RWPE2 (cell line): Measurements from ENCODE around the gene PRR36.

Source experiments
- ATAC-seq: fragments of 200-7000 bp; cut with Tn5 transposase; 3 replicates; pipeline ENCODE4 v1.9.1; 2021; ENCODE audit warnings: low read depth
- DNase-seq: peaks from one replicate; pipeline ENCODE4 v3.0.0-alpha.2; 2020; ENCODE audit warnings: low spot score
- H3K27ac ChIP-seq: fragments of 450-650 bp; 2 replicates; pipeline ENCODE4 v1.5.1; 2017; ENCODE audit warnings: mild to moderate bottlenecking; ENCODE audit not compliant: poor library complexity, severe bottlenecking
- H3K27me3 ChIP-seq: fragments of 250-450 bp; sonication (Bioruptor Pico); 2 replicates; pipeline ENCODE4 v1.5.1; 2021; ENCODE audit warnings: mild to moderate bottlenecking, moderate library complexity; ENCODE audit not compliant: insufficient read depth, poor library complexity, severe bottlenecking
- H3K36me3 ChIP-seq: fragments of 250-450 bp; sonication (Bioruptor Pico); 2 replicates; pipeline ENCODE4 v1.5.1; 2020; ENCODE audit warnings: low read depth, mild to moderate bottlenecking, moderate library complexity
- H3K4me1 ChIP-seq: fragments of 250-450 bp; sonication (Bioruptor Pico); 2 replicates; pipeline ENCODE4 v1.5.1; 2021; ENCODE audit warnings: mild to moderate bottlenecking, moderate library complexity; ENCODE audit not compliant: insufficient read depth, poor library complexity, severe bottlenecking
- H3K4me3 ChIP-seq: fragments of 250-450 bp; sonication (Bioruptor Pico); 2 replicates; pipeline ENCODE4 v1.5.1; 2021; ENCODE audit warnings: mild to moderate bottlenecking, moderate library complexity; ENCODE audit not compliant: severe bottlenecking
- H3K9me3 ChIP-seq: fragments of 250-450 bp; sonication (Bioruptor Pico); 2 replicates; pipeline ENCODE4 v1.5.1; 2021; ENCODE audit warnings: mild to moderate bottlenecking, moderate library complexity; ENCODE audit not compliant: severe bottlenecking
- TF ChIP-seq, protein P1 (sequence below): fragments of 450-650 bp; IDR thresholded peaks from one replicate; pipeline ENCODE4 v1.5.1; 2017; ENCODE audit warnings: mild to moderate bottlenecking, moderate library complexity; ENCODE audit not compliant: poor library complexity, severe bottlenecking

PRR36 gene

DNA sequence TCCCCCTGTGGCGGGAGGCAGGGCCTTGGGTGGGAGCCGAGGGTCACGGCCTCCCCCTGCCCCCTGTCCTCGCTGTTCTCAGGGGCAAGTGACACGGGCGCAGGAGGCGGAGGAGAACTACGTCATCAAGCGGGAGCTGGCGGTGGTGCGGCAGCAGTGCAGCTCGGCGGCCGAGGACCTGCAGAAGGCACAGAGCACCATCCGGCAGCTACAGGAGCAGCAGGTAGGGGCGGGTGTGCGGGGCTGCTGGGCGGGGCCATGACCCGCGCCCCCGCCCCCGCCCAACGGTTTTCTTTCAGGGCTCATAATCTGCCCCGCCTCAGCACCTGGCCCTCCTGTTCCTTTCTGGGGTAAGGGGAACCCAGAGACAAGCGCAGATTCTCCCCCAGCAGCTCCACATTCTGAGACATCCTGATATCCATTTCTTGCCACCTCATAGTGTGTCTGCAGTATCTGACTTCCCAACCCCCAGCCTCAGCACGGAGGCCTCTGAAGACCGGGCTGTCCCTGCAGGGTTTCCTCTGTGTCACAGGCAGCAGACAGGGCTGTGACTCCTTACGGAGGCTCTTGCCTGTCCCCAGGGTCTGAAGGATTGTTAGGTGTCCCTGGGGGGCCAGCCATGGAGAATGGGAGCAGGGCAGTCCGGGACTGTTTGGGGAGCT is 15.9 kb downstream of the PRR36 start:
- DNase-seq (no peak), ATAC-seq (no peak)
- Histone ChIP-seq H3K4me3 (no peak overlapping the region), H3K27me3 (no peaks in the 10 kb centered on the region), H3K36me3 (no peaks in the 10 kb centered on the region), H3K4me1 (no peaks in the 10 kb centered on the region), H3K9me3 (no peaks in the 10 kb centered on the region), H3K27ac (no peak overlapping the region)
- TF ChIP-seq, protein P1, sequence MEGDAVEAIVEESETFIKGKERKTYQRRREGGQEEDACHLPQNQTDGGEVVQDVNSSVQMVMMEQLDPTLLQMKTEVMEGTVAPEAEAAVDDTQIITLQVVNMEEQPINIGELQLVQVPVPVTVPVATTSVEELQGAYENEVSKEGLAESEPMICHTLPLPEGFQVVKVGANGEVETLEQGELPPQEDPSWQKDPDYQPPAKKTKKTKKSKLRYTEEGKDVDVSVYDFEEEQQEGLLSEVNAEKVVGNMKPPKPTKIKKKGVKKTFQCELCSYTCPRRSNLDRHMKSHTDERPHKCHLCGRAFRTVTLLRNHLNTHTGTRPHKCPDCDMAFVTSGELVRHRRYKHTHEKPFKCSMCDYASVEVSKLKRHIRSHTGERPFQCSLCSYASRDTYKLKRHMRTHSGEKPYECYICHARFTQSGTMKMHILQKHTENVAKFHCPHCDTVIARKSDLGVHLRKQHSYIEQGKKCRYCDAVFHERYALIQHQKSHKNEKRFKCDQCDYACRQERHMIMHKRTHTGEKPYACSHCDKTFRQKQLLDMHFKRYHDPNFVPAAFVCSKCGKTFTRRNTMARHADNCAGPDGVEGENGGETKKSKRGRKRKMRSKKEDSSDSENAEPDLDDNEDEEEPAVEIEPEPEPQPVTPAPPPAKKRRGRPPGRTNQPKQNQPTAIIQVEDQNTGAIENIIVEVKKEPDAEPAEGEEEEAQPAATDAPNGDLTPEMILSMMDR = no peak

DNA sequence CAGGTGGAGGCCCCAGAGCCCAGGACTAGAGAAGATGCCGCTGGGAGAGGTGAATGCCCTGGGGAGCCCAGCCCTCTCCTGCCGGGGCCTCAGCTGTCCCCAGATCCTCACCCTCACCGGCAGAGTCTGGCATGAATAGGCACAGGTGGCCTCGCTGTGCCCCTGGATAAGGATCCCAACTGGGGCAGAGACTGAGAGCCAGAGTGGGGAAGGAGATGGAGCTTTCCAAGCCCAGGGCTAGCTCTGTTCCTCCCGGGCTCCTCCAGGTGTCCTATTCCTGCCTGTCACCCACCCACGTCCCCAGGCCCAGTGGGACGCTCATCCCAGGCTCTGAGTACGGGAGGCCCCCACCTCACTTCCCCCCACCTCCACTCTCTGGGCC is 16.5 kb downstream of the PRR36 start:
- no peaks in the 10 kb centered on the region for H3K9me3 ChIP-seq
- DNase-seq = no peak
- no peaks in the 10 kb centered on the region for H3K27me3 ChIP-seq
- no peaks in the 10 kb centered on the region for H3K36me3 ChIP-seq
- no peaks in the 10 kb centered on the region for H3K4me1 ChIP-seq
- H3K4me3 ChIP-seq = no peak overlapping the region
- TF ChIP-seq, protein P1 = no peak
- ATAC-seq = no peak
- H3K27ac ChIP-seq = no peak overlapping the region

DNA sequence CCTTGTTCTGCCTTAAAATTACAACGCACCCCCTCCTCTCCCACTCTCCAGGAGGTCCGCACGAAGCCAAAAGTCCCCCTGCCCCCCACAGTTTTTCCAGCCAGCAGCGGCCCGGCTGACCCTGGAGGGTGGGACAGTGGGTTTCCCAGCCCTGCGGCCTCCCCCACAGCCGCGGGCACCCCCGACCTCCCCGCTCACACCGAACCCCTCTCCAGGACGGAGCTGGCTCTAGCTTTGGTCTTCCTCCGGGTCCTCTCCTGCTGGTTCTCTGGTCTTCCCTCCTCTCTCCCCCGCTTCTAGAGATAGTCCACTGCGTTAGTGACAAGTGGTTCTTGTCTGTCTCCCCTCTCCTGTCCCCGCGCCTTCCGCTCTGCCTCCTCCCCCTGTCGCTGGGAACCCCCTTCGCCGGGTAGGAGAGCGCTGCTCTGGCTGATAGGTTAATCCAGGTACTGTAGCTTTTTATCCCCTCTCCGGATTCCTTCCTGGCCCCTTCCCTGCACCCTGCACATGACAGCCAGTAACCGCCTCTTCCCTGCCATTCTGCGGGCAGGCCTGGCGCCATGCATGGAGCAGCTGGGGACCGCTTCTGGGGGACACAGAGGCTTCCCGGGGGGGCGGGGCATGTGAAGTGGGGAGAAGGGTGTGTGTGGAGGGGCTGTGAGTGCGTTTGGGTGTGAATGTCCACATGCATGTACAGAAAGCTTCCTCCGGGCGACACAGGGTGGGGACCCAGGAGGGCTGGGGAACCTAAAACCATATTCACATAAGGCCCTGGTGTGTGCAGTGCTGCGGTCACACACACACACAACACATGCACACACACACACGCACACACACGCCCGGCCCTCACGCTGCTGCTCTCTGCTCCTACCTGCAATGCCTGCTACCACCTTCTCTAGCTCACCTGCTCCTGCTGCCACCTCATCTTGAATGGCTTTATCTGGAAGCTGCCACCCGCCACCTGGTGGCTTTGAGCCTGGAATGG is 17.2 kb downstream of the PRR36 start:
- Histone ChIP-seq H3K36me3 (no peaks in the 10 kb centered on the region), H3K27ac (no peak overlapping the region), H3K9me3 (no peaks in the 10 kb centered on the region), H3K4me3 (no peak overlapping the region), H3K4me1 (no peaks in the 10 kb centered on the region), H3K27me3 (no peaks in the 10 kb centered on the region)
- DNase-seq = peak; percentile 42
- TF ChIP-seq, protein P1 = no peak
- no peak for ATAC-seq

DNA sequence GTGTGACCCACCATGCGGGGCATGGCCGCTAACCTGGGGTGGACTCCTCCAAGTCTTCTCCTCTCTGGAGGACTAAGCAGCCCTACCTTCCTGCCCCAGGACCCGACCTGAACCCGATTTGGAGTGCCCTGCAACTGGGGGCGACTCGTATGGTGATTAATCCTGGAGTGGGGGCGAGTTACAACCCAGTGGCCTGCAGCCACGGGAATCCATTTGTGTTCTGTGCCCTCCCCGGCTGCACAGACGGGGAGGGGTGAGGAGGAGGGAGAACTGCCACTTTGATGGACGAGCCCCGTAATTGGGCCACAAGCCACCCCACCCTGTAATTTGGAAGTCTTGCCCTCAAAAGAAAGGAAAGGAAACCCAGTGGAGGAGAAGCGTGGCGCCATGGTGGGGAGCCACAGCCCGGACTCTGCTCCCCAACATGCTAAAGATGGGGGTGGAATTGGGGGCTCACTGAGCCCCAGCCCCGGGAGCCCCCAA is 18.0 kb downstream of the PRR36 start:
- ATAC-seq = no peak
- Histone ChIP-seq H3K4me3 (no peak overlapping the region), H3K27me3 (no peaks in the 10 kb centered on the region), H3K36me3 (no peaks in the 10 kb centered on the region), H3K9me3 (no peaks in the 10 kb centered on the region), H3K4me1 (no peaks in the 10 kb centered on the region), H3K27ac (no peak overlapping the region)
- DNase-seq = no peak
- TF ChIP-seq, protein P1 = no peak
